Mammary epithelial cell (primary cell): ENCODE results near the gene ADO.

Experiments used
- CTCF ChIP-seq, 2 donors: IDR thresholded peaks in 1 of 2; conservative IDR thresholded peaks in 1 of 2; 2 replicates each; pipeline ENCODE4 v1.5.1; 2011 to 2012; ENCODE audit warnings: inconsistent platforms in 2 of 2, low read length in 2 of 2, mild to moderate bottlenecking in 2 of 2, control low read depth in 1 of 2, low read depth in 1 of 2; ENCODE audit not compliant: insufficient read depth in 1 of 2; ENCODE audit errors: extremely low read depth in 1 of 2
- EZH2 ChIP-seq: IDR thresholded peaks from 2 replicates; pipeline ENCODE4 v1.6.1; 2012; ENCODE audit warnings: low read length, inconsistent platforms, borderline replicate concordance

GRCh38 chr10:62852961-62853702, 48.6 kb downstream of the ADO start:
- TF ChIP-seq CTCF (conservative IDR thresholded peaks at IDR 0.05 in 1 of 2, IDR thresholded peaks at IDR 0.05 in 1 of 2; ENCODE audit: extremely low read depth in 1 of 2, insufficient read depth in 1 of 2, low read depth in 1 of 2, low read length in 2 of 2) (no peak), EZH2 (no peak)
